ENCODE results near the gene FAF1.

DNA sequence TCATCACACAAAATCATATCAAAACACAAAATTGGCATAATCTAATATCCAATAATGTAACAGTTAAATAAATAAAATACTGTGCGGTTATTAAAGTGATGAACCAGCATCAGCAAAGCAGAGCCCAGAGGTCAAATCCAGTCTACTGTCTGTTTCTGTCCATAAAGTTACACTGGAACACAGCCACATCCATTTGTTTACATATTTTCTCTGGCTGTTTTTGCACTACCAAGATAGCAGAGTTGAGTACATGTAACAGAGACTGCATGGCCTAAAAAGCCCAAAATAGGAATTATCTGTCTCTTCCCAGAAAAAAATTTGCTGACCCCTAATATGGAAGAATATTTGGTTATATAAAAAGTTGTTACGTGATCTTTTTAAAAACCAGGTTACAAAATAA lies 294.7 kb downstream of the FAF1 start:
- no peak for TF ChIP-seq POLR2AphosphoS5 (IDR thresholded peaks at IDR 0.05)
- TF ChIP-seq CTCF (IDR thresholded peaks at IDR 0.05): no peak

Measured in esophagus muscularis mucosa (tissue), 3 donors.